ENCODE data around the gene ALDOC.

The ALDOC gene

DNA sequence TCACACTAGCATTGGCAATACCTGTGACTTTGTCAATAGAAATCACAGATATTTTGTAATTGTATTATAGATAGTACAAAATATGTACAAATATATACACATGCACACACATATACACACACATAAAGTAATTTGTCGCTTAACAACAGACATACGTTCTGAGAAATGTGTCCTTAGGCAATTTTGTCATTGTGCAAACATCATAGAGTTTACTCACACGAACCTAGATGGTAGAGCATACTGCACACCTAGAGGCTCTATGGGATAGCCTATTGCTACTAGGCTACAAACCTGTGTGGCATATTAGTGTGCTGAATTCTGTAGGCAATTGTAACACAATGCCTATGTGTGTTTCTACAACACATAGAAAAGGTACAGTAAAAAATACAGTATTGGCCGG is 35.3 kb downstream of the ALDOC start:
- TF ChIP-seq, protein P1, sequence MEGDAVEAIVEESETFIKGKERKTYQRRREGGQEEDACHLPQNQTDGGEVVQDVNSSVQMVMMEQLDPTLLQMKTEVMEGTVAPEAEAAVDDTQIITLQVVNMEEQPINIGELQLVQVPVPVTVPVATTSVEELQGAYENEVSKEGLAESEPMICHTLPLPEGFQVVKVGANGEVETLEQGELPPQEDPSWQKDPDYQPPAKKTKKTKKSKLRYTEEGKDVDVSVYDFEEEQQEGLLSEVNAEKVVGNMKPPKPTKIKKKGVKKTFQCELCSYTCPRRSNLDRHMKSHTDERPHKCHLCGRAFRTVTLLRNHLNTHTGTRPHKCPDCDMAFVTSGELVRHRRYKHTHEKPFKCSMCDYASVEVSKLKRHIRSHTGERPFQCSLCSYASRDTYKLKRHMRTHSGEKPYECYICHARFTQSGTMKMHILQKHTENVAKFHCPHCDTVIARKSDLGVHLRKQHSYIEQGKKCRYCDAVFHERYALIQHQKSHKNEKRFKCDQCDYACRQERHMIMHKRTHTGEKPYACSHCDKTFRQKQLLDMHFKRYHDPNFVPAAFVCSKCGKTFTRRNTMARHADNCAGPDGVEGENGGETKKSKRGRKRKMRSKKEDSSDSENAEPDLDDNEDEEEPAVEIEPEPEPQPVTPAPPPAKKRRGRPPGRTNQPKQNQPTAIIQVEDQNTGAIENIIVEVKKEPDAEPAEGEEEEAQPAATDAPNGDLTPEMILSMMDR (IDR thresholded peaks at IDR 0.05; ENCODE audit: low read depth, low read length), result no peak
- TF ChIP-seq POLR2A (IDR thresholded peaks at IDR 0.05; ENCODE audit: extremely low read depth, insufficient read length) (no peak), MYC (IDR thresholded peaks at IDR 0.05; ENCODE audit: low read depth, low read length) (no peak)
- TF ChIP-seq, protein P2, sequence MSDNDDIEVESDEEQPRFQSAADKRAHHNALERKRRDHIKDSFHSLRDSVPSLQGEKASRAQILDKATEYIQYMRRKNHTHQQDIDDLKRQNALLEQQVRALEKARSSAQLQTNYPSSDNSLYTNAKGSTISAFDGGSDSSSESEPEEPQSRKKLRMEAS (IDR thresholded peaks at IDR 0.05; ENCODE audit: low read depth, low read length), result no peak
- no peak overlapping the region for H3K4me3 ChIP-seq (ENCODE audit: low read depth, low read length)
- DNase-seq (ENCODE audit: low read depth), result no peak

DNA sequence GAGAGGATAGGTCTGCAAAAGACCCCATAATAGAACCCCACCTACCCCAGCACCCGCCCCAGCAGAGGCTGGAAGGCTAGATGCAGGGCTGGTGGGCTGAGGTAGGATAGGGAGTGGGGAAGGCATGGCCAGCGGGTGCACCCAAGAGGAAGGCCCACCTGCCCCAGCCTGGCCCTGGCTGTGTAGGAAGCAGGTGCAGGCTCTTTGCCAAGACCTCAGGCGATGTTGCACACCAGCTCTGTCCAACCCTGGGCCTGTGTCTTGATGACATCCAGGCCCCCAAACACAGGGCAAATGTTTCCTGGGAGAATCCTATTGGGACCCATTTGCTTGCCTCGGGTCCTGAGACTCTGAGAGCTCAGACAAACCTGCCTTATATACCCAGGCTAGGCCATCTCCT is 36.5 kb downstream of the ALDOC start:
- no peak for TF ChIP-seq POLR2A (IDR thresholded peaks at IDR 0.05; ENCODE audit: extremely low read depth, insufficient read length)
- TF ChIP-seq, protein P2 (IDR thresholded peaks at IDR 0.05; ENCODE audit: low read depth, low read length), result no peak
- no peak for TF ChIP-seq MYC (IDR thresholded peaks at IDR 0.05; ENCODE audit: low read depth, low read length)
- TF ChIP-seq, protein P1 (IDR thresholded peaks at IDR 0.05; ENCODE audit: low read depth, low read length), result no peak
- no peak overlapping the region for H3K4me3 ChIP-seq (ENCODE audit: low read depth, low read length)
- no peak for DNase-seq (ENCODE audit: low read depth)

DNA sequence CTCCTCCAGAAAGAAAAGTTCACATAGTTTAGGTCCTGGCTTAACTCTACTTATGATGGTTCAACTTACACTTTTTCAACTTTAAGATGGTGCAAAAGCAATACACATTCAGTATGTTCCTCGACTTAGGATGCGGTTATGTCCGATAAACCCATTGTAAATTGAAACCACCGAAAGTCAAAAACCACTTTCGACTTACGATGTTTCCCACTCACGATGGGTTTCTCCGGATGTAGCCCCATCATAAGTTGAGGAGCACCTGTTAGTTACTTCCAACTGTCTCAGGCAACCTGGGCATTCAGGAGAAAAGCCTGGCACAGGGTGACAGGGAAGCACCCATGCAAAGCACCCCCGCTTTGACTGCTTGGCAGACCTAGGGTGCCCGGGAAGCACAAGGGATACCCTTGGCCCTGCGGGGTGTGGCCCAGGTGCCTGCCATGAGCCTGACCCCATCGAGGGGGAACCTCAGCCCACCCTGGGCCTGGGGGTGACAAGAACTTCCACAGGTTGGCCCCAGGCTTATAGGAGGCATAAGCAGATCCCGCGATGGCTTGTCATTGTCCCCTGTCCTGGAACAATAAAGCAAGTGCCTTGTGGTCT is 38.3 kb downstream of the ALDOC start:
- TF ChIP-seq POLR2A (IDR thresholded peaks at IDR 0.05; ENCODE audit: extremely low read depth, insufficient read length) (no peak), MYC (IDR thresholded peaks at IDR 0.05; ENCODE audit: low read depth, low read length) (no peak)
- TF ChIP-seq, protein P1 (IDR thresholded peaks at IDR 0.05; ENCODE audit: low read depth, low read length), result no peak
- TF ChIP-seq, protein P2 (IDR thresholded peaks at IDR 0.05; ENCODE audit: low read depth, low read length), result no peak
- no peak overlapping the region for H3K4me3 ChIP-seq (ENCODE audit: low read depth, low read length)
- no peak for DNase-seq (ENCODE audit: low read depth)

DNA sequence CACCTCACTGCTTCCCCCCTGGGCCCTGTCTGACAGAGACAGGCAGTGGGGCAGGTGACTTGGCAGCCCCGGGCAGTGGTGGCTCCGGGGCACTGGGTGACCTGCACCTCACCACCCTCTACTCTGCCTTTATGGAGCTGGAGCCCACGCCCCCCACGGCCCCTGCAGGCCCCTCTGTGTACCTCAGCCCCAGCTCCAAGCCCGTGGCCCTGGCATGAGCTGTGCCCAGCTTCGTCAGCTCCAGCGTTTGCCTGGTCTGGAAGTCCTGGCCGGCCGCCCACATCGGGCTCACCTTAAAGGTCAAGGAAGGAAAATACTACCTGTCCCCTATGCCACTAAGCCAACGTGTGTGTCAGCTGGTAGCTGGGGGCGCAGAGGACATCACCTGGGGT is 39.5 kb downstream of the ALDOC start:
- no peak for DNase-seq (ENCODE audit: low read depth)
- no peak overlapping the region for H3K4me3 ChIP-seq (ENCODE audit: low read depth, low read length)
- TF ChIP-seq, protein P1 (IDR thresholded peaks at IDR 0.05; ENCODE audit: low read depth, low read length), result no peak
- no peak for TF ChIP-seq MYC (IDR thresholded peaks at IDR 0.05; ENCODE audit: low read depth, low read length)
- no peak for TF ChIP-seq POLR2A (IDR thresholded peaks at IDR 0.05; ENCODE audit: extremely low read depth, insufficient read length)
- TF ChIP-seq, protein P2 (IDR thresholded peaks at IDR 0.05; ENCODE audit: low read depth, low read length), result no peak

DNA sequence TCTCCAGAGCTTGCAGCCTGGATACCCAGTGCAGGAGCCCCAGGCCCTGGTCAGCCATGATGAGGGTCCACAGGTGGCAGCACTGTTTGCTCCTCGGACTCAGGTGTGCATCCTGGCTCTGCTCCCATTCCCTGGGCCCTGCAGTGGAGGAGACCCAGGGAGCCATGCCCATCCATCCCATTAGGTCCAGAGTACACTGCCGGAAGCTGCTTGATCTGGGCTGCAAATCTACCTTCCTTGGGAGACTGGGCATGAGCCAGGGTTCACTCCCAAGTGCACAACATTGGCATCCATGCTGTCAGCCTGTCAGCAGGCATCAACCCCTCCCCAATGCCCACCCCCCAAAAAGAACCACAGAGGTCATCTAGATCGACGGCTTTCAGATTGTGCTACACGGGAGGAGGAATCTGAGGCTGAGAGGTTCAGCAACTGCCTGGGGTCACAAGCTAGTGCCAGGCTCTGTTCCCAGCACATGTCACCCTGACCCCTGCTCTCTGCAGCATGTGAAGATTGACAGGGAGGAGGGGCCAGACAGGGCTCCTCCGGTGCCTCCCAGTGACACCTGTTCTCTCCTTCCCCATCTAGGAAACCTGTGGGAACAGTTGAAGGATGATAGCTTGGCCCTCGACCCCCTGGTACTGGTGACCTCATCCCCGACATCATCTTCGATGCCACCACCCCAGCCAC is 40.0 kb downstream of the ALDOC start:
- DNase-seq (ENCODE audit: low read depth), result no peak
- TF ChIP-seq, protein P2 (IDR thresholded peaks at IDR 0.05; ENCODE audit: low read depth, low read length), result no peak
- no peak for TF ChIP-seq MYC (IDR thresholded peaks at IDR 0.05; ENCODE audit: low read depth, low read length)
- no peak for TF ChIP-seq POLR2A (IDR thresholded peaks at IDR 0.05; ENCODE audit: extremely low read depth, insufficient read length)
- TF ChIP-seq, protein P1 (IDR thresholded peaks at IDR 0.05; ENCODE audit: low read depth, low read length), result no peak
- H3K4me3 ChIP-seq (ENCODE audit: low read depth, low read length), result no peak overlapping the region

Data from NB4 (cell line).